K562 (cell line): Measurements from ENCODE around the gene ING5.

Source experiments
- BRCA1 ChIP-seq, 2 experiments: fragments of 450-650 bp in 1 of 2; sonication (generic) in 1 of 2; formaldehyde crosslinking in 1 of 2; IDR thresholded peaks; 2 replicates each; pipeline versions ENCODE4 v1.5.0 to v1.6.1; 2017 to 2020; ENCODE audit warnings: mild to moderate bottlenecking in 1 of 2, missing genetic modification reagents in 1 of 2
- CHD4 ChIP-seq: fragments of 200-600 bp; sonication (generic); IDR thresholded peaks from 3 replicates; pipeline ENCODE4 v1.6.1; 2012; ENCODE audit warnings: low read depth, mild to moderate bottlenecking, mixed read lengths, low read length, inconsistent platforms; ENCODE audit not compliant: insufficient read depth, insufficient replicate concordance, poor library complexity, severe bottlenecking
- CTCF ChIP-seq, 3 experiments: IDR thresholded peaks in 2 of 3; conservative IDR thresholded peaks in 1 of 3; 2 replicates each; pipeline ENCODE4 v1.5.1; 2011 to 2012; ENCODE audit warnings: low read length in 3 of 3, mild to moderate bottlenecking in 3 of 3, control low read depth in 2 of 3, improper control_type of control experiment in 1 of 3, inconsistent platforms in 1 of 3, low read depth in 1 of 3, mixed read lengths in 1 of 3, moderate library complexity in 1 of 3; ENCODE audit not compliant: insufficient read depth in 2 of 3
- DNMT1 ChIP-seq: fragments of 450-650 bp; IDR thresholded peaks from 2 replicates; pipeline ENCODE4 v1.6.1; 2016; ENCODE audit warnings: antibody characterized with exemption, mild to moderate bottlenecking
- EZH2 ChIP-seq: IDR thresholded peaks from 2 replicates; pipeline ENCODE4 v1.6.1; 2012; ENCODE audit warnings: low read depth, mild to moderate bottlenecking, inconsistent platforms, low read length, borderline replicate concordance
- NR2C2 ChIP-seq, 2 experiments: fragments of 200-800 bp in 1 of 2; sonication (Bioruptor generic) in 1 of 2; sonication (generic) in 1 of 2; formaldehyde crosslinking in 1 of 2; IDR thresholded peaks; 2 replicates each; pipeline versions ENCODE4 v1.6.1 to v1.8.0; 2016 to 2022; ENCODE audit warnings: mild to moderate bottlenecking in 1 of 2, missing compliant biosample characterization in 1 of 2, missing genetic modification characterization in 1 of 2, missing genetic modification reagents in 1 of 2
- POLR2A ChIP-seq: fragments of 450-650 bp; conservative IDR thresholded peaks from 2 replicates; pipeline ENCODE4 v1.6.1; 2016
- POLR2AphosphoS5 ChIP-seq: IDR thresholded peaks from 2 replicates; pipeline ENCODE4 v1.6.1; 2011; ENCODE audit warnings: mild to moderate bottlenecking, low read depth, low read length, moderate library complexity; ENCODE audit not compliant: control insufficient read depth, insufficient read depth
- REST ChIP-seq, 2 experiments: fragments of 450-650 bp; formaldehyde crosslinking in 1 of 2; IDR thresholded peaks; 2 replicates each; pipeline versions ENCODE4 v1.4.0 to v1.6.1; 2014 to 2020; ENCODE audit warnings: mild to moderate bottlenecking in 2 of 2, borderline replicate concordance in 1 of 2, low read depth in 1 of 2
- TCF7L2 ChIP-seq: fragments of 150-350 bp; IDR thresholded peaks from 2 replicates; pipeline ENCODE4 v1.6.1; 2016; ENCODE audit warnings: low read depth, mild to moderate bottlenecking, low read length, moderate library complexity
- ZFP30 ChIP-seq: fragments of 250-450 bp; sonication (Bioruptor Pico); IDR thresholded peaks from 2 replicates; pipeline ENCODE4 v1.8.0; 2022; ENCODE audit warnings: moderate library complexity, mild to moderate bottlenecking, inconsistent platforms, borderline replicate concordance
- ZKSCAN1 ChIP-seq: fragments of 150-350 bp; IDR thresholded peaks from 2 replicates; pipeline ENCODE4 v1.6.1; 2016; ENCODE audit warnings: low read depth, low read length
- ZSCAN29 ChIP-seq: fragments of 450-650 bp; IDR thresholded peaks from 2 replicates; pipeline ENCODE4 v1.6.1; 2017
- TF ChIP-seq, protein P1 (sequence below): fragments of 450-650 bp; IDR thresholded peaks from 2 replicates; pipeline ENCODE4 v1.6.1; 2016

- TF ChIP-seq NR2C2 (CRISPR knock-in tag; IDR thresholded peaks at IDR 0.05), result no peak
- no peak for TF ChIP-seq NR2C2 (tag; IDR thresholded peaks at IDR 0.05)
- no peak for TF ChIP-seq ZSCAN29
- no peak for TF ChIP-seq DNMT1
- TF ChIP-seq ZKSCAN1, result no peak
- no peak for TF ChIP-seq POLR2A
- TF ChIP-seq TCF7L2, result no peak
- TF ChIP-seq, protein P1, sequence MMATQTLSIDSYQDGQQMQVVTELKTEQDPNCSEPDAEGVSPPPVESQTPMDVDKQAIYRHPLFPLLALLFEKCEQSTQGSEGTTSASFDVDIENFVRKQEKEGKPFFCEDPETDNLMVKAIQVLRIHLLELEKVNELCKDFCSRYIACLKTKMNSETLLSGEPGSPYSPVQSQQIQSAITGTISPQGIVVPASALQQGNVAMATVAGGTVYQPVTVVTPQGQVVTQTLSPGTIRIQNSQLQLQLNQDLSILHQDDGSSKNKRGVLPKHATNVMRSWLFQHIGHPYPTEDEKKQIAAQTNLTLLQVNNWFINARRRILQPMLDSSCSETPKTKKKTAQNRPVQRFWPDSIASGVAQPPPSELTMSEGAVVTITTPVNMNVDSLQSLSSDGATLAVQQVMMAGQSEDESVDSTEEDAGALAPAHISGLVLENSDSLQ, result no peak
- TF ChIP-seq POLR2AphosphoS5, result no peak
- TF ChIP-seq BRCA1 (IDR thresholded peaks at IDR 0.05), result no peak
- TF ChIP-seq BRCA1 (CRISPR knock-in tag; IDR thresholded peaks at IDR 0.05), result no peak
- no peak for TF ChIP-seq EZH2
- no peak for TF ChIP-seq CTCF (IDR thresholded peaks at IDR 0.05 in 2 of 3, conservative IDR thresholded peaks at IDR 0.05 in 1 of 3; ENCODE audit: insufficient read depth in 2 of 3, low read depth in 1 of 3, low read length in 3 of 3)
- no peak for TF ChIP-seq ZFP30
- no peak for TF ChIP-seq REST (IDR thresholded peaks at IDR 0.05; ENCODE audit: borderline replicate concordance)
- no peak for TF ChIP-seq REST (CRISPR knock-in tag; IDR thresholded peaks at IDR 0.05; ENCODE audit: low read depth)
- no peak for TF ChIP-seq CHD4
Observed at GRCh38 chr2:241763551-241764274, 61.9 kb downstream of the ING5 start.
